Gastrocnemius medialis (tissue), 4 donors: ENCODE data around the gene FGF22.

ENCODE experiments used
- CTCF ChIP-seq, 5 experiments: fragments of 450-650 bp in 3 of 5; fragments of 200-600 bp in 2 of 5; sonication (generic) in 2 of 5; IDR thresholded peaks in 4 of 5; conservative IDR thresholded peaks in 1 of 5; 1 replicate in 4 of 5; 2 replicates in 1 of 5; pipeline ENCODE4 v1.5.1; 2016 to 2019; ENCODE audit warnings: antibody characterized with exemption in 5 of 5, mild to moderate bottlenecking in 3 of 5, moderate library complexity in 3 of 5
- POLR2A ChIP-seq, 2 donors: fragments of 450-650 bp; IDR thresholded peaks; one replicate each; pipeline ENCODE4 v1.6.1; 2017; ENCODE audit warnings: antibody characterized with exemption in 2 of 2, mild to moderate bottlenecking in 2 of 2, moderate library complexity in 2 of 2

- no peak for TF ChIP-seq CTCF (IDR thresholded peaks at IDR 0.05 in 4 of 5, conservative IDR thresholded peaks at IDR 0.05 in 1 of 5)
- TF ChIP-seq POLR2A (IDR thresholded peaks at IDR 0.05), result no peak
These were observed 22.7 kb upstream of the FGF22 start for GRCh38 chr19:616747-617526.
